ENCODE data around the gene RPA3.
A peak's percentile ranks its signal among the peaks of the same experiment; 100 is the strongest.
"Not testable (repeated sequence)": the region's sequence is repeated elsewhere in the genome, so short reads cannot be mapped to it uniquely, and the experiment has no call there.

RPA3 gene

GRCh38 chr7:7688956-7689355 is 29.5 kb downstream of the RPA3 start:
- no peak for DNase-seq

- DNase-seq, result no peak
These were observed 30.1 kb downstream of the RPA3 start for GRCh38 chr7:7688310-7688709.

GRCh38 chr7:7687800-7688199 is 30.6 kb downstream of the RPA3 start:
- DNase-seq, result no peak

GRCh38 chr7:7686811-7687508 is 31.4 kb downstream of the RPA3 start:
- DNase-seq, result no peak

- DNase-seq, result peak; percentile 35
These were observed 35.5 kb downstream of the RPA3 start for GRCh38 chr7:7682861-7683260.

- peak; percentile 79 for DNase-seq
These were observed 36.5 kb downstream of the RPA3 start for GRCh38 chr7:7681936-7682329.

GRCh38 chr7:7681191-7681935 is 37.0 kb downstream of the RPA3 start:
- DNase-seq, result peak; percentile 93

GRCh38 chr7:7679640-7680039 is 38.8 kb downstream of the RPA3 start:
- DNase-seq, result peak; percentile 53

- no peak for DNase-seq
These were observed 42.7 kb downstream of the RPA3 start for GRCh38 chr7:7675686-7676085.

GRCh38 chr7:7673240-7673550 is 45.2 kb downstream of the RPA3 start:
- DNase-seq, result no peak

- DNase-seq, result no peak
These were observed 45.7 kb downstream of the RPA3 start for GRCh38 chr7:7672545-7673239.

GRCh38 chr7:7671361-7671760 is 47.0 kb downstream of the RPA3 start:
- DNase-seq, result no peak

GRCh38 chr7:7670490-7670889 is 47.9 kb downstream of the RPA3 start:
- DNase-seq, result no peak

- DNase-seq, result no peak
These were observed 49.7 kb downstream of the RPA3 start for GRCh38 chr7:7668706-7669105.

- DNase-seq, result no peak
These were observed 51.2 kb downstream of the RPA3 start for GRCh38 chr7:7667187-7667586.

- no peak for DNase-seq
These were observed 53.4 kb downstream of the RPA3 start for GRCh38 chr7:7665031-7665430.

GRCh38 chr7:7664291-7664690 is 54.1 kb downstream of the RPA3 start:
- no peak for DNase-seq

GRCh38 chr7:7662527-7662926 is 55.9 kb downstream of the RPA3 start:
- peak; percentile 26 for DNase-seq

GRCh38 chr7:7656459-7656858 is 61.9 kb downstream of the RPA3 start:
- not testable (repeated sequence) for DNase-seq

GRCh38 chr7:7654964-7655715 is 63.3 kb downstream of the RPA3 start:
- no peak for DNase-seq

GRCh38 chr7:7653593-7654187 is 64.7 kb downstream of the RPA3 start:
- DNase-seq, result no peak

GRCh38 chr7:7652798-7653540 is 65.4 kb downstream of the RPA3 start:
- no peak for DNase-seq
